OCI-LY1 (cell line): Measurements from ENCODE around the gene SLC35G3.

Experiments
- H2AFZ ChIP-seq: fragments of 200-600 bp; sonication (generic), shearing (Covaris generic); 2 replicates; pipeline ENCODE4 v1.6.0; 2014; ENCODE audit warnings: antibody characterized with exemption, mild to moderate bottlenecking, low read length
- H3F3A ChIP-seq: fragments of 200-600 bp; sonication (generic), shearing (Covaris generic); 2 replicates; pipeline ENCODE4 v1.6.0; 2014; ENCODE audit warnings: mild to moderate bottlenecking, antibody characterized with exemption, low read length, moderate library complexity; ENCODE audit not compliant: insufficient read depth
- H3K27ac ChIP-seq: fragments of 200-600 bp; sonication (generic); 2 replicates; pipeline ENCODE4 v1.5.1; 2014; ENCODE audit warnings: low read length, mixed run types, mild to moderate bottlenecking, low read depth; ENCODE audit not compliant: poor library complexity, severe bottlenecking
- H3K27me3 ChIP-seq: fragments of 200-600 bp; sonication (generic); 2 replicates; pipeline ENCODE4 v1.6.0; 2014; ENCODE audit warnings: antibody characterized with exemption, mild to moderate bottlenecking, low read length, moderate library complexity; ENCODE audit not compliant: insufficient read depth
- H3K36me3 ChIP-seq: fragments of 200-600 bp; sonication (generic); 2 replicates; pipeline ENCODE4 v1.6.1; 2014; ENCODE audit warnings: mild to moderate bottlenecking, antibody characterized with exemption, low read length, moderate library complexity, mixed read lengths; ENCODE audit not compliant: insufficient read depth
- H3K4me1 ChIP-seq: fragments of 200-600 bp; sonication (generic); 2 replicates; pipeline ENCODE4 v1.5.1; 2014; ENCODE audit warnings: mild to moderate bottlenecking, low read length, moderate library complexity; ENCODE audit not compliant: insufficient read depth, severe bottlenecking
- H3K4me2 ChIP-seq: fragments of 200-600 bp; sonication (generic), shearing (Covaris generic); 2 replicates; pipeline ENCODE4 v1.6.1; 2014; ENCODE audit warnings: low read length
- H3K4me3 ChIP-seq: fragments of 200-600 bp; sonication (generic); 2 replicates; pipeline ENCODE4 v1.5.1; 2014; ENCODE audit warnings: low read length, low read depth, mild to moderate bottlenecking, mixed read lengths; ENCODE audit not compliant: poor library complexity, severe bottlenecking
- H3K79me2 ChIP-seq: fragments of 200-600 bp; shearing (Covaris generic); 2 replicates; pipeline ENCODE4 v1.6.1; 2016; ENCODE audit warnings: mixed run types, low read length, mixed read lengths; ENCODE audit not compliant: insufficient read depth
- H3K9ac ChIP-seq: fragments of 200-600 bp; sonication (generic), shearing (Covaris generic); 2 replicates; pipeline ENCODE4 v1.6.1; 2014; ENCODE audit warnings: mild to moderate bottlenecking, low read length, mixed read lengths
- H3K9me2 ChIP-seq: fragments of 200-600 bp; sonication (generic), shearing (Covaris generic); 2 replicates; pipeline ENCODE4 v1.6.1; 2014; ENCODE audit warnings: low read depth, mild to moderate bottlenecking, low read length, mixed read lengths
- H3K9me3 ChIP-seq: fragments of 200-600 bp; shearing (Covaris generic); 2 replicates; pipeline ENCODE4 v1.6.1; 2014; ENCODE audit warnings: low read length, mixed read lengths
- H4K20me1 ChIP-seq: fragments of 200-600 bp; sonication (generic), shearing (Covaris generic); 2 replicates; pipeline ENCODE4 v1.6.0; 2016; ENCODE audit warnings: mild to moderate bottlenecking, low read length; ENCODE audit not compliant: insufficient read depth
- CTCF ChIP-seq: fragments of 200-600 bp; sonication (generic), shearing (Covaris generic); IDR thresholded peaks from 2 replicates; pipeline ENCODE4 v1.5.1; 2017; ENCODE audit warnings: mild to moderate bottlenecking, antibody characterized with exemption, low read length, moderate library complexity, mixed read lengths
- EZH2 ChIP-seq: fragments of 200-600 bp; sonication (generic), shearing (Covaris generic); IDR thresholded peaks from 2 replicates; pipeline ENCODE4 v1.8.0; 2017; ENCODE audit warnings: borderline replicate concordance, mixed run types, mild to moderate bottlenecking, antibody characterized with exemption, low read length, moderate library complexity, mixed read lengths

The SLC35G3 gene

DNA sequence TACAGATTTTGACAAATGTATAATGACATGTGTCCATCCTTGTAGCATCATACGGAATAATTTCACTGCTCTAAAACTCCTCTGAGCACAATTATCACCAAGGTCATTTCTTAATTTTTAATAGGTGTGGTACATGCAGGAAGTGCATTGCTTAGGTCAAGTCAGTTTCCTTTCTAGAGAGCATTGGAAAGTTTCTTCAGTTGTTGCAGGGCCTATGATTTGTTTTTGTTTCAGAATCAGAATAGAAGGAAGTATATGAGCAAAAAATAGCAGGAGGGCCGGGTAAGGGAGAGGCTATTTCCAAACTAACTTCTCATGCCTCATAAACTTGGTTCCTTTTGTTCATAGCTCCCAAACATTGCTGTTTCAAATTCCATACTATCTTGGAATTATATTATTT lies 24.7 kb upstream of the SLC35G3 start:
- Histone ChIP-seq H3K4me1 (no peaks in the 10 kb centered on the region), H3K36me3 (no peaks in the 10 kb centered on the region), H3K27me3 (no peaks in the 10 kb centered on the region), H4K20me1 (no peaks in the 10 kb centered on the region), H3K9me2 (no peaks in the 10 kb centered on the region), H3K4me3 (no peak overlapping the region), H3K79me2 (no peaks in the 10 kb centered on the region), H3K9ac (no peak overlapping the region), H3K4me2 (no peak overlapping the region), H2AFZ (no peak overlapping the region), H3F3A (no peaks in the 10 kb centered on the region), H3K27ac (no peak overlapping the region), H3K9me3 (no peaks in the 10 kb centered on the region)
- TF ChIP-seq EZH2: no peak
- TF ChIP-seq CTCF: no peak

- no peaks in the 10 kb centered on the region for H3K79me2 ChIP-seq
- no peak overlapping the region for H3K4me3 ChIP-seq
- H3K4me2 ChIP-seq: no peak overlapping the region
- H3K27ac ChIP-seq: no peak overlapping the region
- H3K27me3 ChIP-seq: no peaks in the 10 kb centered on the region
- no peaks in the 10 kb centered on the region for H3K9me3 ChIP-seq
- H3F3A ChIP-seq: no peaks in the 10 kb centered on the region
- no peaks in the 10 kb centered on the region for H3K4me1 ChIP-seq
- no peak overlapping the region for H2AFZ ChIP-seq
- no peaks in the 10 kb centered on the region for H4K20me1 ChIP-seq
- H3K9ac ChIP-seq: no peak overlapping the region
- H3K36me3 ChIP-seq: no peaks in the 10 kb centered on the region
- TF ChIP-seq CTCF: no peak
- TF ChIP-seq EZH2: no peak
- H3K9me2 ChIP-seq: no peaks in the 10 kb centered on the region
These were observed 22.9 kb upstream of the SLC35G3 start for GRCh38 chr17:35217107-35217506.

GRCh38 chr17:35214631-35215273 lies 20.6 kb upstream of the SLC35G3 start:
- Histone ChIP-seq H3F3A (no peaks in the 10 kb centered on the region), H3K27me3 (no peaks in the 10 kb centered on the region), H3K27ac (no peak overlapping the region), H3K9ac (no peak overlapping the region), H3K9me3 (no peaks in the 10 kb centered on the region), H3K4me2 (no peak overlapping the region), H2AFZ (no peak overlapping the region), H3K4me3 (no peak overlapping the region), H3K4me1 (no peaks in the 10 kb centered on the region), H3K36me3 (no peaks in the 10 kb centered on the region), H3K9me2 (no peaks in the 10 kb centered on the region), H3K79me2 (no peaks in the 10 kb centered on the region), H4K20me1 (no peaks in the 10 kb centered on the region)
- no peak for TF ChIP-seq EZH2
- no peak for TF ChIP-seq CTCF
